Neural cell (in vitro differentiated cells): ENCODE measurements around the gene PPP1R3G. TPM values are rescaled to one million over a fixed set of nuclear protein-coding genes. Genes with fewer than 3 reads are reported as not detected.

ENCODE experiments used
- H2AFZ ChIP-seq: fragments of 200-600, 300-800 bp; sonication (generic), shearing (Covaris generic); 2 replicates; pipeline ENCODE4 v1.6.0; 2014; ENCODE audit warnings: low read depth, mild to moderate bottlenecking, antibody characterized with exemption, low read length, moderate library complexity
- H3F3A ChIP-seq: fragments of 200-600 bp; shearing (Covaris generic); 2 replicates; pipeline ENCODE4 v1.6.1; 2016; ENCODE audit warnings: mild to moderate bottlenecking, moderate library complexity, mixed read lengths, antibody characterized with exemption, low read length; ENCODE audit not compliant: insufficient read depth, poor library complexity, severe bottlenecking
- H3K27ac ChIP-seq: fragments of 200-600, 300-800 bp; sonication (generic), shearing (Covaris generic); 2 replicates; pipeline ENCODE4 v1.5.1; 2014; ENCODE audit warnings: mild to moderate bottlenecking, low read length, moderate library complexity
- H3K27me3 ChIP-seq: fragments of 300-800, 200-600 bp; sonication (generic), shearing (Covaris generic); 2 replicates; pipeline ENCODE4 v1.6.0; 2014; ENCODE audit warnings: mild to moderate bottlenecking, low read depth, low read length, moderate library complexity; ENCODE audit not compliant: insufficient read depth
- H3K36me3 ChIP-seq: fragments of 300-800, 200-600 bp; sonication (generic), shearing (Covaris generic); 2 replicates; pipeline ENCODE4 v1.5.1; 2014; ENCODE audit warnings: mild to moderate bottlenecking, antibody characterized with exemption, low read length, moderate library complexity; ENCODE audit not compliant: insufficient read depth
- H3K4me2 ChIP-seq: fragments of 300-800, 200-600 bp; sonication (generic), shearing (Covaris generic); 2 replicates; pipeline ENCODE4 v1.6.0; 2014; ENCODE audit warnings: mild to moderate bottlenecking, low read length
- H3K4me3 ChIP-seq: fragments of 300-800, 200-600 bp; sonication (generic), shearing (Covaris generic); 2 replicates; pipeline ENCODE4 v1.5.1; 2014; ENCODE audit warnings: mild to moderate bottlenecking, low read length, moderate library complexity
- H3K79me2 ChIP-seq: fragments of 200-600 bp; shearing (Covaris generic); replicated peaks from 2 replicates; pipeline ENCODE4 v1.6.0; 2014; ENCODE audit warnings: mild to moderate bottlenecking, low read length, moderate library complexity; ENCODE audit not compliant: insufficient read depth
- H3K9ac ChIP-seq: fragments of 300-800, 200-600 bp; sonication (generic), shearing (Covaris generic); 2 replicates; pipeline ENCODE4 v1.6.1; 2016; ENCODE audit warnings: mild to moderate bottlenecking, low read length, mixed read lengths
- H3K9me2 ChIP-seq: fragments of 200-600 bp; shearing (Covaris generic); 2 replicates; pipeline ENCODE4 v1.6.1; 2016; ENCODE audit warnings: mild to moderate bottlenecking, low read length, mixed read lengths; ENCODE audit not compliant: insufficient read depth
- H3K9me3 ChIP-seq: fragments of 200-600, 300-800 bp; sonication (generic), shearing (Covaris generic); 2 replicates; pipeline ENCODE4 v1.6.1; 2016; ENCODE audit warnings: mild to moderate bottlenecking, mixed run types, low read length, moderate library complexity, mixed read lengths
- H4K20me1 ChIP-seq: fragments of 200-600 bp; shearing (Covaris generic); 2 replicates; pipeline ENCODE4 v1.6.1; 2016; ENCODE audit warnings: mild to moderate bottlenecking, mixed run types; ENCODE audit not compliant: insufficient read depth
- EP300 ChIP-seq: fragments of 450-650 bp; conservative IDR thresholded peaks from 2 replicates; pipeline ENCODE4 v1.6.1; 2014; ENCODE audit warnings: antibody characterized with exemption, mild to moderate bottlenecking, moderate library complexity; ENCODE audit not compliant: poor library complexity, severe bottlenecking
- EZH2 ChIP-seq: fragments of 200-600, 300-800 bp; shearing (Covaris generic), sonication (generic); IDR thresholded peaks from 2 replicates; pipeline ENCODE4 v1.6.1; 2014; ENCODE audit warnings: antibody characterized with exemption, low read length, borderline replicate concordance, mild to moderate bottlenecking; ENCODE audit not compliant: insufficient read depth, poor library complexity, severe bottlenecking
- MXI1 ChIP-seq: fragments of 450-650 bp; conservative IDR thresholded peaks from 2 replicates; pipeline ENCODE4 v1.6.1; 2014; ENCODE audit warnings: antibody characterized with exemption, mild to moderate bottlenecking; ENCODE audit not compliant: poor library complexity, severe bottlenecking
- POLR2AphosphoS5 ChIP-seq: IDR thresholded peaks from 2 replicates; pipeline ENCODE4 v1.6.1; 2012
- RAD21 ChIP-seq: fragments of 450-650 bp; conservative IDR thresholded peaks from 2 replicates; pipeline ENCODE4 v1.6.1; 2014; ENCODE audit warnings: antibody characterized with exemption, mild to moderate bottlenecking, moderate library complexity
- SMC3 ChIP-seq: fragments of 450-650 bp; conservative IDR thresholded peaks from 2 replicates; pipeline ENCODE4 v1.6.1; 2014; ENCODE audit warnings: antibody characterized with exemption, mild to moderate bottlenecking, moderate library complexity; ENCODE audit not compliant: poor library complexity
- TAF1 ChIP-seq: IDR thresholded peaks from 2 replicates; pipeline ENCODE4 v1.6.1; 2012; ENCODE audit warnings: low read depth
- polyA plus RNA-seq: library from polyadenylated mRNA; depleted of rRNA; stranded (reverse); fragments of >200 nt; gene quantifications from 2 replicates; pipeline ENCODE4 v1.2.3, GENCODE V29; 2014
- TF ChIP-seq, protein P1 (sequence below): fragments of 450-650 bp; IDR thresholded peaks from 2 replicates; pipeline ENCODE4 v1.5.1; 2014; ENCODE audit warnings: antibody characterized with exemption, mild to moderate bottlenecking, moderate library complexity; ENCODE audit not compliant: poor library complexity, severe bottlenecking
- TF ChIP-seq, protein P2 (sequence below): IDR thresholded peaks from 2 replicates; pipeline ENCODE4 v1.6.1; 2012; ENCODE audit warnings: borderline replicate concordance

The PPP1R3G gene
- polyA plus RNA-seq, 1 donor from 2014 or later = not detected

DNA sequence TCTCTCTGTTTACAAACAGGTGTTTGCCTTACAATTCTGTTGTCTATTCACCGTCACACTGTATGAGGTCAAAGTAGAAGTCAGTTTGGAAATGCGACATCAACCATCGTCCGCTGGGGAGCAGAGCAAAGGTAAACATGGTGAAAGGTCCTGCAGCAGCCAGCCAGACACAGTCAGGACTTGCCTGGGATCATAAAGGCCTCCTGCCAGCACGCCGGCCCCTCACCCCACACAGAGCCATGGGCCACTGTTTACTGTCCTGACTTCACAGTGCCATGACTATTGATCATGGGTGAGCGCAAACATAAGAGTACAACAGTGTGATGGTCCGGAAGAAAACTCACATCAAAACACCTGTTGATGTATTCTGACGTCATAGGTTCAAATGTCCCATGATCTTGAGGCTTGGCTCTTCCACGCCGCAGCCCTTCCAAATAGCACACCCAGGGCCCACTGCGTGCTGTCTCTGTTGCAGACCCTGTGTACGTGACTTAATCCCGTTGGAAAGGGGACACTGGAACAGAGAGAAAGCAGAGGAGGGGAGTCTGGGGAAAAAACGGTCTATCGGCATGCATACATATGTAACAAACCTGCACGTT is 16.9 kb upstream of the PPP1R3G start:
- H4K20me1 ChIP-seq = no peaks in the 10 kb centered on the region
- H3K27me3 ChIP-seq = no peaks in the 10 kb centered on the region

DNA sequence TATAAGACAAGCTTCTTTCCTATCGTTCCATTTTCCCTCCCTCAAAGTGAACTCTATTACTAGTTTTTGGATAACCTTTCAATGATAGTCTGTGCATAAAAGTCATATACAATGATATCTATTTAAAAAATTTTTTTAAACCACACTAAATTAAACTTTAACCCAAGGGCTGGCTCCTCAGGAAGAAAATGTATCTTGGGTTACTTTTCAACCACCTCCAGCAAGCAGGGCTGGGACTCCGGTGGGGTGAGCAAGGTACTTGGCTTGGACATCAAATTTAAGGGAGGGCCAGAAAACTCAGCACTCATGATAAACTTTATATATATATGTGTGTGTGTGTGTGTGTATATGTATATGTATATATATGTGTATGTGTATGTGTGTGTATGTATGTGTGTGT is 13.9 kb upstream of the PPP1R3G start:
- no peaks in the 10 kb centered on the region for H3K27me3 ChIP-seq
- no peaks in the 10 kb centered on the region for H4K20me1 ChIP-seq
- H3K9ac ChIP-seq = no peak overlapping the region
- TF ChIP-seq MXI1 (no peak), EP300 (no peak), TAF1 (no peak), POLR2AphosphoS5 (no peak), RAD21 (no peak), SMC3 (no peak), EZH2 (no peak)
- TF ChIP-seq, protein P1, sequence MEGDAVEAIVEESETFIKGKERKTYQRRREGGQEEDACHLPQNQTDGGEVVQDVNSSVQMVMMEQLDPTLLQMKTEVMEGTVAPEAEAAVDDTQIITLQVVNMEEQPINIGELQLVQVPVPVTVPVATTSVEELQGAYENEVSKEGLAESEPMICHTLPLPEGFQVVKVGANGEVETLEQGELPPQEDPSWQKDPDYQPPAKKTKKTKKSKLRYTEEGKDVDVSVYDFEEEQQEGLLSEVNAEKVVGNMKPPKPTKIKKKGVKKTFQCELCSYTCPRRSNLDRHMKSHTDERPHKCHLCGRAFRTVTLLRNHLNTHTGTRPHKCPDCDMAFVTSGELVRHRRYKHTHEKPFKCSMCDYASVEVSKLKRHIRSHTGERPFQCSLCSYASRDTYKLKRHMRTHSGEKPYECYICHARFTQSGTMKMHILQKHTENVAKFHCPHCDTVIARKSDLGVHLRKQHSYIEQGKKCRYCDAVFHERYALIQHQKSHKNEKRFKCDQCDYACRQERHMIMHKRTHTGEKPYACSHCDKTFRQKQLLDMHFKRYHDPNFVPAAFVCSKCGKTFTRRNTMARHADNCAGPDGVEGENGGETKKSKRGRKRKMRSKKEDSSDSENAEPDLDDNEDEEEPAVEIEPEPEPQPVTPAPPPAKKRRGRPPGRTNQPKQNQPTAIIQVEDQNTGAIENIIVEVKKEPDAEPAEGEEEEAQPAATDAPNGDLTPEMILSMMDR = no peak
- TF ChIP-seq, protein P2, sequence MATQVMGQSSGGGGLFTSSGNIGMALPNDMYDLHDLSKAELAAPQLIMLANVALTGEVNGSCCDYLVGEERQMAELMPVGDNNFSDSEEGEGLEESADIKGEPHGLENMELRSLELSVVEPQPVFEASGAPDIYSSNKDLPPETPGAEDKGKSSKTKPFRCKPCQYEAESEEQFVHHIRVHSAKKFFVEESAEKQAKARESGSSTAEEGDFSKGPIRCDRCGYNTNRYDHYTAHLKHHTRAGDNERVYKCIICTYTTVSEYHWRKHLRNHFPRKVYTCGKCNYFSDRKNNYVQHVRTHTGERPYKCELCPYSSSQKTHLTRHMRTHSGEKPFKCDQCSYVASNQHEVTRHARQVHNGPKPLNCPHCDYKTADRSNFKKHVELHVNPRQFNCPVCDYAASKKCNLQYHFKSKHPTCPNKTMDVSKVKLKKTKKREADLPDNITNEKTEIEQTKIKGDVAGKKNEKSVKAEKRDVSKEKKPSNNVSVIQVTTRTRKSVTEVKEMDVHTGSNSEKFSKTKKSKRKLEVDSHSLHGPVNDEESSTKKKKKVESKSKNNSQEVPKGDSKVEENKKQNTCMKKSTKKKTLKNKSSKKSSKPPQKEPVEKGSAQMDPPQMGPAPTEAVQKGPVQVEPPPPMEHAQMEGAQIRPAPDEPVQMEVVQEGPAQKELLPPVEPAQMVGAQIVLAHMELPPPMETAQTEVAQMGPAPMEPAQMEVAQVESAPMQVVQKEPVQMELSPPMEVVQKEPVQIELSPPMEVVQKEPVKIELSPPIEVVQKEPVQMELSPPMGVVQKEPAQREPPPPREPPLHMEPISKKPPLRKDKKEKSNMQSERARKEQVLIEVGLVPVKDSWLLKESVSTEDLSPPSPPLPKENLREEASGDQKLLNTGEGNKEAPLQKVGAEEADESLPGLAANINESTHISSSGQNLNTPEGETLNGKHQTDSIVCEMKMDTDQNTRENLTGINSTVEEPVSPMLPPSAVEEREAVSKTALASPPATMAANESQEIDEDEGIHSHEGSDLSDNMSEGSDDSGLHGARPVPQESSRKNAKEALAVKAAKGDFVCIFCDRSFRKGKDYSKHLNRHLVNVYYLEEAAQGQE = no peak
- H3K9me3 ChIP-seq = no peaks in the 10 kb centered on the region
- H3K79me2 ChIP-seq = no peaks in the 10 kb centered on the region
- H3F3A ChIP-seq = no peaks in the 10 kb centered on the region
- no peak overlapping the region for H3K4me2 ChIP-seq
- no peak overlapping the region for H3K4me3 ChIP-seq
- no peaks in the 10 kb centered on the region for H3K9me2 ChIP-seq
- no peak overlapping the region for H2AFZ ChIP-seq
- H3K36me3 ChIP-seq = no peaks in the 10 kb centered on the region
- H3K27ac ChIP-seq = no peak overlapping the region

More for the DNA sequence above, 16.9 kb upstream of the PPP1R3G start:
- Histone ChIP-seq H3K4me2 (no peak overlapping the region), H3K27ac (no peak overlapping the region), H3K36me3 (no peaks in the 10 kb centered on the region), H2AFZ (no peak overlapping the region), H3K9me2 (no peaks in the 10 kb centered on the region), H3K9ac (no peak overlapping the region), H3F3A (no peaks in the 10 kb centered on the region), H3K79me2 (no peaks in the 10 kb centered on the region), H3K9me3 (no peaks in the 10 kb centered on the region), H3K4me3 (no peak overlapping the region)
- TF ChIP-seq RAD21 = no peak
- TF ChIP-seq, protein P1 = no peak
- TF ChIP-seq, protein P2 = no peak
- no peak for TF ChIP-seq MXI1
- no peak for TF ChIP-seq EZH2
- TF ChIP-seq SMC3 = no peak
- no peak for TF ChIP-seq TAF1
- no peak for TF ChIP-seq POLR2AphosphoS5
- no peak for TF ChIP-seq EP300
